IMR-90 (cell line): ENCODE measurements around the gene ACYP1. TPM values are rescaled to one million over a fixed set of nuclear protein-coding genes. Genes with fewer than 3 reads are reported as not detected.

ENCODE experiments used
- ATAC-seq: fragments of 200-7000 bp; cut with Tn5 transposase; 2 replicates; pipeline ENCODE4 v1.9.1; 2020; ENCODE audit warnings: low read depth, mild to moderate bottlenecking, moderate library complexity
- BruUV-seq: library from RNA; stranded (reverse); fragments of 400-500 nt; replicated peaks from 2 replicates; lab custom pipeline; 2021; lab: Mats Ljungman, UMichigan
- CTCF ChIA-PET: fragments of 300-600 bp; formaldehyde crosslinking; extraction: SDS; loops from one replicate; lab custom pipeline; 2021; ENCODE audit warnings: antibody characterized with exemption; lab: Yijun Ruan, JAX
- POLR2A ChIA-PET: fragments of 300-600 bp; sonication (Branson Sonifier 250); formaldehyde crosslinking; loops from one replicate; lab custom pipeline; 2022; ENCODE audit warnings: antibody characterized with exemption; ENCODE audit not compliant: unreplicated experiment; lab: Charles Lee
- DNase-seq: peaks from one replicate; pipeline ENCODE4 v3.0.0; 2013
- H2AFZ ChIP-seq: replicated peaks from 2 replicates; pipeline ENCODE3; 2013; ENCODE audit warnings: low read length, mild to moderate bottlenecking; ENCODE audit not compliant: poor library complexity
- H2AK5ac ChIP-seq: 2 replicates; pipeline ENCODE4 v1.6.1; 2013; ENCODE audit warnings: low read depth, low read length, inconsistent platforms
- H2AK9ac ChIP-seq: replicated peaks from 2 replicates; pipeline ENCODE3; 2013; ENCODE audit warnings: mild to moderate bottlenecking, low read depth, low read length, moderate library complexity; ENCODE audit not compliant: poor library complexity
- H2BK120ac ChIP-seq: 2 replicates; pipeline ENCODE4 v1.6.1; 2013; ENCODE audit warnings: low read depth, low read length, inconsistent platforms
- H2BK15ac ChIP-seq: 3 replicates; pipeline ENCODE4 v1.6.1; 2013; ENCODE audit warnings: low read depth, low read length, inconsistent platforms
- H2BK20ac ChIP-seq: 2 replicates; pipeline ENCODE4 v1.6.1; 2013; ENCODE audit warnings: low read depth, mild to moderate bottlenecking, inconsistent platforms, low read length, moderate library complexity
- H2BK5ac ChIP-seq: 2 replicates; pipeline ENCODE4 v1.6.1; 2013; ENCODE audit warnings: mild to moderate bottlenecking, low read depth, low read length, inconsistent platforms; ENCODE audit not compliant: poor library complexity, severe bottlenecking
- H3K14ac ChIP-seq: replicated peaks from 2 replicates; pipeline ENCODE4 v1.6.1; 2013; ENCODE audit warnings: low read depth, low read length, inconsistent platforms
- H3K18ac ChIP-seq: 2 replicates; pipeline ENCODE4 v1.6.1; 2013; ENCODE audit warnings: low read depth, low read length, control low read depth
- H3K23ac ChIP-seq: 2 replicates; pipeline ENCODE4 v1.6.1; 2013; ENCODE audit warnings: low read depth, low read length, inconsistent platforms
- H3K27ac ChIP-seq: 2 replicates; pipeline ENCODE4 v1.5.1; 2013; ENCODE audit warnings: mild to moderate bottlenecking, control low read depth, low read length; ENCODE audit not compliant: insufficient read depth
- H3K27me3 ChIP-seq: 2 replicates; pipeline ENCODE4 v1.6.1; 2013; ENCODE audit warnings: low read length; ENCODE audit not compliant: control insufficient read depth, insufficient read depth
- H3K36me3 ChIP-seq: 2 replicates; pipeline ENCODE4 v1.6.1; 2013; ENCODE audit warnings: low read length, mixed read lengths; ENCODE audit not compliant: control insufficient read depth, insufficient read depth
- H3K4ac ChIP-seq: 2 replicates; pipeline ENCODE4 v1.6.1; 2013; ENCODE audit warnings: low read depth, low read length, inconsistent platforms
- H3K4me1 ChIP-seq: 2 replicates; pipeline ENCODE4 v1.6.1; 2013; ENCODE audit warnings: low read length, mixed read lengths; ENCODE audit not compliant: control insufficient read depth, insufficient read depth
- H3K4me2 ChIP-seq: 2 replicates; pipeline ENCODE4 v1.6.1; 2013; ENCODE audit warnings: low read depth, mild to moderate bottlenecking, control low read depth, low read length, moderate library complexity
- H3K4me3 ChIP-seq: 2 replicates; pipeline ENCODE4 v1.5.1; 2013; ENCODE audit warnings: low read depth, mild to moderate bottlenecking, control low read depth, low read length, moderate library complexity; ENCODE audit not compliant: insufficient read depth
- H3K56ac ChIP-seq: 2 replicates; pipeline ENCODE4 v1.6.1; 2013; ENCODE audit warnings: low read length, inconsistent platforms; ENCODE audit not compliant: insufficient read depth; ENCODE audit errors: extremely low read depth
- H3K79me1 ChIP-seq, 2 experiments: 2 replicates each; pipeline ENCODE4 v1.6.1; 2013; ENCODE audit warnings: low read length in 2 of 2, inconsistent platforms in 1 of 2, low read depth in 1 of 2
- H3K9ac ChIP-seq: 2 replicates; pipeline ENCODE4 v1.6.1; 2013; ENCODE audit warnings: low read depth, low read length, control low read depth
- H3K9me1 ChIP-seq: 2 replicates; pipeline ENCODE4 v1.6.1; 2013; ENCODE audit warnings: low read length, inconsistent platforms; ENCODE audit not compliant: insufficient read depth
- H3K9me3 ChIP-seq: 2 replicates; pipeline ENCODE4 v1.6.1; 2013; ENCODE audit warnings: low read length; ENCODE audit not compliant: control insufficient read depth, insufficient read depth
- H4K20me1 ChIP-seq: 2 replicates; pipeline ENCODE4 v1.6.1; 2013; ENCODE audit warnings: low read length, inconsistent platforms; ENCODE audit not compliant: insufficient read depth
- H4K5ac ChIP-seq: 2 replicates; pipeline ENCODE4 v1.6.1; 2013; ENCODE audit warnings: mild to moderate bottlenecking, low read depth, low read length, control low read depth
- H4K8ac ChIP-seq, 2 experiments: 2 replicates each; pipeline ENCODE4 v1.6.1; 2013; ENCODE audit warnings: low read depth in 2 of 2, low read length in 2 of 2, control low read depth in 1 of 2, inconsistent platforms in 1 of 2
- H4K91ac ChIP-seq: 2 replicates; pipeline ENCODE4 v1.6.1; 2013; ENCODE audit warnings: low read depth, low read length, inconsistent platforms; ENCODE audit not compliant: insufficient read depth
- CEBPB ChIP-seq: IDR thresholded peaks from 2 replicates; pipeline ENCODE4 v1.6.1; 2012; ENCODE audit warnings: low read depth, low read length, improper control_type of control experiment
- CHD1 ChIP-seq: IDR thresholded peaks from 2 replicates; pipeline ENCODE4 v1.6.1; 2012; ENCODE audit warnings: low read depth, low read length, improper control_type of control experiment
- MAFK ChIP-seq: IDR thresholded peaks from 2 replicates; pipeline ENCODE4 v1.6.1; 2012; ENCODE audit warnings: low read depth, low read length, improper control_type of control experiment
- MAZ ChIP-seq: IDR thresholded peaks from 2 replicates; pipeline ENCODE4 v1.6.1; 2012; ENCODE audit warnings: low read depth, mild to moderate bottlenecking, low read length, improper control_type of control experiment, moderate library complexity, borderline replicate concordance
- dilution Hi-C: fragments of 300-500 bp; cut with HindIII; formaldehyde crosslinking; loops from one replicate; pipeline ENCODE4 v1.14.3; 2018; ENCODE audit warnings: low sequenced_read_pairs; ENCODE audit not compliant: unreplicated experiment
- in situ Hi-C: fragments of 300-500 bp; cut with MboI; formaldehyde crosslinking; loops from 3 replicates; pipeline ENCODE4 v1.14.3; 2019; ENCODE audit warnings: low sequenced_read_pairs, inconsistent platforms, mixed read lengths
- intact Hi-C: fragments of 100-400 bp; cut with micrococcal nuclease; formaldehyde crosslinking; loops from 2 replicates; pipeline ENCODE4 v1.10.0; 2022
- polyA plus RNA-seq, 3 experiments: library from polyadenylated mRNA; depleted of rRNA; stranded (reverse); fragments of >200 nt; gene quantifications; 2 replicates each; pipeline ENCODE4 v1.2.3, GENCODE V29; 2012; ENCODE audit warnings: low replicate concordance in 1 of 3
- total RNA-seq: library from RNA; depleted of rRNA; stranded (reverse); fragments of >200 nt; gene quantifications from 2 replicates; pipeline ENCODE4 v1.2.3, GENCODE V29; 2012

The ACYP1 gene
- total and polyA plus RNA-seq, 2 of the 4 experiments (the other 2 are of a cell fraction): 4.1 to 24.0 TPM

DNA sequence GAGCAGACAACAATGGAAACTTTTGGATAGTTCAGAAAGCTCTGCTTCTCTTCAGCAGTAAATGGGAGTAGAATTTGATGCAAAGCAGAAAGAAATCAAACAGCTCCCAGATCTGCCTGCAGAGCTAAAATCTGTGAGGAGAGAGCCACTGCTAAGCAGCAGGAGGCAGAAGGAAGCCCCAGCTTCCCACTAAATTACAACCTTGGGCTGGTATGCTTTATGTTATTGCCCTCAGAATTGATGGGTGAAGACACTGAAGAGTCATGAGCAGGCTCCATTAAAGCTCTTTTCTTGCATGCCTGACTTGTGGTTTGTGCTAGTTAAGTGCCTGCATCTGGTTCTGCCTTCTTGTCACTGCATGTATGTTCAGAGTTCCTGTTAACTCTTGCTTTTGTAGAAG lies 14.0 kb upstream of the ACYP1 start:
- Histone ChIP-seq H3K79me1 (no peaks in the 10 kb centered on the region), H3K4me3 (no peak overlapping the region), H2AFZ (no peak overlapping the region), H3K27ac (no peak overlapping the region), H3K9ac (no peak overlapping the region), H2BK5ac (no peak overlapping the region), H3K23ac (no peak overlapping the region), H3K36me3 (peaks cover 2% of the 10 kb centered on the region; the same call in 1 of the 2 replicates), H3K27me3 (no peaks in the 10 kb centered on the region), H2AK5ac (no peak overlapping the region), H3K4me1 (peaks cover 6% of the 10 kb centered on the region), H4K20me1 (no peaks in the 10 kb centered on the region), H4K8ac (no peak overlapping the region), H2BK15ac (no peak overlapping the region), H3K4ac (no peak overlapping the region), H2BK20ac (no peak overlapping the region), H2BK120ac (no peak overlapping the region), H4K91ac (no peak overlapping the region), H2AK9ac (no peak overlapping the region), H3K56ac (no peak overlapping the region), H3K4me2 (no peak overlapping the region), H4K5ac (no peak overlapping the region), H3K9me1 (peaks cover 3% of the 10 kb centered on the region; the same call in 1 of the 2 replicates), H3K14ac (no peak overlapping the region), H3K18ac (no peak overlapping the region), H3K9me3 (no peaks in the 10 kb centered on the region)
- no TSS peak for BruUV-seq
- dilution Hi-C loops (no loop called here), intact Hi-C loops (no loop called here), in situ Hi-C loops (loop anchor here (5.0 kb wide), 1 partner anchor 165 kb away; no protein-coding TSS in a partner anchor)
- CTCF ChIA-PET: interaction anchor here (1.0 kb wide), 1 partner anchor 40 kb away, joined by 3 read pairs; no protein-coding TSS in a partner anchor
- TF ChIP-seq CEBPB (no peak), MAZ (no peak), CHD1 (no peak), MAFK (no peak)
- ATAC-seq: no peak
- no peak for DNase-seq
- POLR2A ChIA-PET: no interaction called here
